GM19099 (cell line): ENCODE results near the gene SMPDL3A.

Experiments used
- POLR2A ChIP-seq: IDR thresholded peaks from 3 replicates; pipeline ENCODE4 v1.6.1; 2011; ENCODE audit warnings: low read depth; ENCODE audit not compliant: insufficient read length; ENCODE audit errors: extremely low read depth

The SMPDL3A gene, protein sequence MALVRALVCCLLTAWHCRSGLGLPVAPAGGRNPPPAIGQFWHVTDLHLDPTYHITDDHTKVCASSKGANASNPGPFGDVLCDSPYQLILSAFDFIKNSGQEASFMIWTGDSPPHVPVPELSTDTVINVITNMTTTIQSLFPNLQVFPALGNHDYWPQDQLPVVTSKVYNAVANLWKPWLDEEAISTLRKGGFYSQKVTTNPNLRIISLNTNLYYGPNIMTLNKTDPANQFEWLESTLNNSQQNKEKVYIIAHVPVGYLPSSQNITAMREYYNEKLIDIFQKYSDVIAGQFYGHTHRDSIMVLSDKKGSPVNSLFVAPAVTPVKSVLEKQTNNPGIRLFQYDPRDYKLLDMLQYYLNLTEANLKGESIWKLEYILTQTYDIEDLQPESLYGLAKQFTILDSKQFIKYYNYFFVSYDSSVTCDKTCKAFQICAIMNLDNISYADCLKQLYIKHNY

DNA sequence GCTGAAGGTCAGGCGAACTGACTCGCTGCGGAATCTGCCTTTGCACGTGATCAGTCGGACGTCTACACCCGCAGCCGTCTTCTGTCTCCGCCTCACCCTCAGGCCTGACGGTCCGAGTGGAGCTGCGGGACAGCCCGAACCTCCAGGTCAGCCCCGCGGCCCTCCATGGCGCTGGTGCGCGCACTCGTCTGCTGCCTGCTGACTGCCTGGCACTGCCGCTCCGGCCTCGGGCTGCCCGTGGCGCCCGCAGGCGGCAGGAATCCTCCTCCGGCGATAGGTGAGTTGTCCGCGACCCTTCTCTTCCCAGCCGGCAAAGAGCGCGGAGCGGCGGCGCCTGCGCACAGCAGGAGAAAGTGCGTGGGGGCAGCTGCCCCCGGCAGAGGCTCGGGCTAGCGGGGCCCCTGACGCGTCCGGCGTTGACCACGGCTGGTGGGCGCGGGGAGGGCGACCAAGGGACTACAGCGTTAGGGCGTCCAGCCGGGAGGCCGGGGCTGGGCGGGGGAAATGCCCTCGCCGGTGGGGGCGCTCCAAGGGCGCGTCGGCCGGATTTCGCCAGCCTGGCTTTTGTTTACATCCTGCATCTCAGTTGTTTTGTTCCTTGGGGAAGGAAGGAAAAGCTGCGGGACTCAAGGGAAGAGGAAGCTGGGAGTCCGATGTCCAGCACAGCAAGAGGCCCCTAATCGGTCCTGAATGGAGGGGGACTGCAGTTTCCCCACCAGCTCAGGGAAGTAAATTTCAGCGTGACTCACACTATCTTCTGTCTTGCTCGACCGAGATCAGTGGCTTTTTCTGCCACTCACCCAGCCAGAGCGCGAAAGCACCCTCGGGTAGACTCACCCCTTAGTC, at the start of gene SMPDL3A:
Gene SMPDL3A (plus strand): TSS at position 77 of the 846 bp plus-strand sequence. CDS start 89 bp downstream, at position 166.
- peak; percentile 19 for TF ChIP-seq POLR2A

DNA sequence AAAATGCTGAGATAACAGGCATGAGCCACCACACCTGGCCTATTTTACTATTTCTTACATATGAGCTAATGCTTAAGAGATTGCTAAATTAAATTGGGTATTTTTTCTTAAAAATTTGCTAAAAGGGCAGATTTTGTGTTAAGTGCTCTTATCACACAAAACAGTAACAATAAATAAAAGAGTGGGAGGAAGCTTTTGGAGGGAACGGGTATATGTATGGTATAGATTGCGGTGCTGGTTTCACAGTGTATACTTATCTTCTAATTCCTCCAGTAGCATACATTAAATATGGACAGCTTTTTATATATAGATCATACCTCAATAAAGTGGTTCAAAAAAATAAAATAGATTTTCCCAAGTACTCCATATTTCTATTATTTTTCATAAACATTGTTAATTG, 49.0 kb upstream of the SMPDL3A start:
- no peak for TF ChIP-seq POLR2A

DNA sequence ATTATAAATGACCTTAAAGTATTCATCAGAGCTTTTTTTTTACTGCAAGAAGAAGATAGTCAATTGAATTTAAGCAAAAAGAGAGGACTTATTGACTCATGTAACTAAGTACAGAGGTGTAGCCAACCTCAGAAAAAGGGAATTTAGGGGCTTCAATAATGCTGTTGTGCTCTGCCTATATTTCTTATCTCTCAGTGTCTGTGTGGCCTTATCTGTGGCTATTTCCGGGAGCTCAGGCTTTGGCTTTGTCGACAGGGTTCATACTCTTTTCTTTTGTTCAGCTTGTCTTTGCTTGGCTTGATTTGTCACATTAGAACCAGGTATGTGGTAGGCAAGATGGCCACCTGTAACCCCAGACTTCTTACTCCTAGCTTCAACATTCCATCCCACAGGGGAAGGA, 48.1 kb upstream of the SMPDL3A start:
- no peak for TF ChIP-seq POLR2A

DNA sequence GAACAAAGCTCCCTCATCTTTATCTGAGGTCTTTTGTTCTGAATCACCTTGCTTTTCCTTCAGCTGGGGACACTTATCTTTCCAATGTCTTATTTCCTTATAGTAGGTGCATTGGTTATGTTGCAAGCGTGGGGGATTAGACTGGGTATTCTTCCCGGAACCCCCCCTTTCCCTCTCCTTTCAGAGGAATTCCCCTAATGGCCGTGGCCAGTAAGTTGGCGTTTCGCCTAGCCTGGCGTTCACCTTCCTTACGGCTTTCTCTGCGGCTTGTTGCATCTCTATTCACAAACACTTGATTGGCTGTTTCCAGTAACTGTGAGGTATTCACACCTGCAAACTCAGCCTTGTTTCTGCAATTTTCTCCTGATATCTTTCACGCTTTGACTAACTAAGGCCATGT, 42.4 kb upstream of the SMPDL3A start:
- TF ChIP-seq POLR2A, result no peak

DNA sequence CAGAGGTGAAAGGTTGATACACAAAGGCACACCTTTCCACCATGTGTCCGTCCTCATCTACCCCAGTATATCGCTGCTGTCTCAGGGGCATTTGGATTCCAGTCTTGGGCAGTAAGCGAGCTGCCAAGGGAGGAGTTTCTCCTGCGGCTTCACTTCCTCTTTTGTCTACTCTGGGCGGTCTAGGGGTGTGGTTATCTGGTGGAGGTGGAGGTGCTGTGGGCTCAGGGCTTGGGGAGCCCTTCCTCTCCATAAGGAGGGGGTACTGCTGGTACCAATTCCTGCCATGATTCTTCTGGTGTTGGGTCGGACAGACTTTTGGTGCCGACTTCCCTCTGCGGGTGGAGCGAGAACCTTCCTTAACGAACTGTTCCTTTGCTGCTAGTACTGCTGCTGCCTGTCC, 41.5 kb upstream of the SMPDL3A start:
- TF ChIP-seq POLR2A, result no peak

DNA sequence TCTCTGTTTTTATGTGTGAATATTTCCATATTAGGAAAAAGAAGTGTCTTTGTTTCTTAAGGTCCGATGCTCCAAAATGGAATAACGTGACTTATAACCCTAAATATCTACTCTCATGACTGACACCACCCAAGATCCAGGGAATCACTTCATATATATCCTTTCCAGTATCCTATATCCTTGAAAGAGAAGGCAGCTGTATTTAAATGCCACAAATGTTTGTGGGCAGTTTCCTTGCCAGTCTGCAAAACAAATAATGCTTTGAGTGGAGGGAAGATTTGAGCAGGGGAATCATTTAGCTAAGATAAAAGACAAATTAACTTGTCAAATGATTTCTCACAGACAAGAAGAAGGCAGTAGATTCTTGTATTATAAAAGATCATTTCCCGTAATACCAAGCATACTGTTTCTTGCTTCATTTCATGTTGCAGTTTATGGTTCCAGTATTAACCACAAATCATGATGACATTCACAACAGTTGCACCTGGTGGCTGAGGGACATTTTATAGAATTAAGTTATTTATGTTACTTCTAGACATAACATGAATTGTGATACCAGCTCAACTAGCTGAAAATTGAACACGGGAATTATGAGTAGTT, 39.5 kb upstream of the SMPDL3A start:
- TF ChIP-seq POLR2A, result no peak

DNA sequence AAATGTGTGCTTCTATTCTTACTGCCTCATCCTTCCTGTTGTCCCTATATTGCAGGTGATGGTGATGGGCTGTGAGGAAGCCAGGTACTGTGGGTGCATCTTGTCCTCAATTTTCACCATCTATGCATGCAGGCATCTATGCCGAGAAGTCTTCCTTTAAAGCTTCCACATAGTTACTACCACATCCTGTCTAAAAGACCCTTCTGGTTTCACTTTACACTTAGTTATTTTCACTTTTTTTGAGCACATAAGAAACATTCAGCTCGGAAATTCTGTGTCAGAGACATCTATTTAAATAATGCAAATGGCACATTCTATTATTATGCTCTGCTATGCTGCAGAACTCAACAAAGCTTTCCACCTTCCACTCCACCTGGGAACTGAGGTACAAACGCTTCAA, 37.7 kb upstream of the SMPDL3A start:
- TF ChIP-seq POLR2A, result no peak

DNA sequence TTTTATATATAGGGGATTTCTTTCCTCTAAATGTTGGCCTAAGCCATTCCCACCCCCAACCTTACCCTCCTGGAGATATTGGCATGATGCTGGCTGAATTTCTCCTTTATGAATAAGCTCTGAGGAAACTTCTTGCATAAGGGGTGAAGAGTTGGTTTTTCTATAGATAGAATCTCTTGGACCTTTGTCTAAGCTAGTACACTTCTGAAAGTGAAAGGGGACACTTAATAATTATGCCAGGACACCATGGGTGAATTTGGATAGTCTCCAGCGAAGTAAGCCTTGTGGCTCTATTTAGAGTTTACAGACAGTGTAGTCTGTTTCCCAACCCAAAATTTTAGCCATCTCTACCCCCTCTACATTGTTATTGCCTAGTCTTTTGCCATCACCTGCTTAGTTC, 36.6 kb upstream of the SMPDL3A start:
- no peak for TF ChIP-seq POLR2A

DNA sequence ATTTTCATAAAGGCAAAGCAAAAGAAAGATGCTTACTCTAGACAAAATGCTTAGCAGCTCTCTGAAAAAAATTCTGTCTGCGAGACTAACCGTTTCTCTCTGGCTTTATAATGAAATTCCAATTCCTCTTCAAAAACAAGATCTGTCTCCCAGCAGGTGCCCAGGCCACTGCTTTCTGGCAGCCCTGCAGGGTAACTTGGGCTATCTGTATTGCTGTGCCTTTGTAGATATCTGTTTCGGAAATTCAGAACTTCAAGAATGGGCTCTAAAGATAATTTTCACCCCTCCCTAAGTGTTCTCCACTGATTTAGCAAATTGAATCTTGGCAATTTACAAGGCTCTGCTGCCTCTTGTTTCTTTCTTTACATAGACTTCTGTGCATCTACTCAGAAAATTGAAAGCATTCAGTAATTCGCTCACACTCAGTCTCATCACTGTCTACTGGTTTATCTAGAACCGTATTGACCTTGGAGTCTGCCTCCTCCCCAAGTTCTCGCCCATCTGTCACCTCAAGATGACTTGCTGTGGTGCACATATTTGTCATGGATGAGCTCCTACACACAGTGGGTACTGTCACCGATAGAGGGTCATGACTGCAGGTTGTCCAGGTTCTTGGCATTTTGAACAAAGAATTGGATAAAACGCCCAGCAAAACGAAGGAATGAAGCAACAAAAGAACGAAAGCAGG, 35.9 kb upstream of the SMPDL3A start:
- no peak for TF ChIP-seq POLR2A

DNA sequence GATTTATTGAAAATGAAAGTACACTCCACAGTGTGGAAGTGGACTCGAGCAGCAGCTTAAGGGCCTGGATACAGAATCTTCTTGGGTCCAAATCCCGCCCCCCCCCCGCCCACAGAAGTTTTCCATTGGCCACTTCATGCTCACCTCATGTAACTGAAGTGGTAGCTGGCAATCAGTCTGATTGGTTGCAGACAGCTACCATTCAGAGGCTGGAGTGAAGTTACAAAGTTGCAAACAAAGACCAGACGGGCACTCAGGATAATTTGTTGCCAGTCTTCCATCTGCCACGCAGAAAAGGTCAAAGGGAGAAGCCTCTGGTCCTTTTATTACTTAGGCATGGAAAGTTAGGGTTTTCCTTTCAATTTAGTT, 35.4 kb upstream of the SMPDL3A start:
- no peak for TF ChIP-seq POLR2A

DNA sequence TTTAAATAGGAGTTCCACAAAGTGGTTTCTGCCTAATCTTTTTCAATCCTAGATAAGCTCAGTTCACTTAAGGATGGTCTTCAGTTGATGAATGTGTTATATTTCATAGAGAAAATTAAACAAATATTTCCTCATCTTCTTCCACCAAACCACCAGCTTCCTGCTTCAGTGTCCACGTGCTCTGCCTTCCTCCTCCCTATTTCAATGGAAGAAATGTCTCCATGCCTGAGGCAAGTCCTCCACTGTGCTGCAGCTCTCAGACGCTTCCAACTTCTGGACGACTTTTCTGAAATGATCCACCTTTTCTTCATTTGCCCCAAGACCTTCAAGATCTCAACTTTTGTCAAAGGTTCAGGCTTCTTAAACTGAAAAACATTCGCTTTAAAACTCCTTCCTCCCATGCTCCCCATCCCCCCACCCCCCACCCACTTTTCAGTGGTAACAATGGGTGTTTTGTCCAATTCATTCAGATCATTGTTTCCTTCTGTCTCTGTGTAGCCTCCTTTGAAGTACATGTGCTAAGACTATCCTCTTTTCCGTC, 34.8 kb upstream of the SMPDL3A start:
- no peak for TF ChIP-seq POLR2A

DNA sequence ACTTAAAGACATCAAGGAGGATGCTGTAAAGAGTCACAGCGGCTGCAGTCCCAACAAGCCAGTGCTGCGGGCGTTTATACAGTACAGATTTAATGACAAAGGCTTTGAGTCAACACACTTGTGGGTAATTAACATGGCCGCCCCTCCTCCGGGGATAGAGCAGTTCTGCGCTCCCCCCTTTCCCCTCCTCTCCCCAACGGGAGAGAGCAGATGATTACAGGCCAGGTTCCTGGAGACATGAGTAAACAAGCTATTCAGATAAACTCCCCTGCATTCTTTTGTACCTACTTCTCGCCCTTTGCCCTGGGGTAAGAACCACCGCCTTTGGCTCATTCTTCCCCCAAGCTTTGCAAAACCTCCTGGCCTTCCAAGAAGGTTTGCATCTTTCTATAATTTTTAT, 33.2 kb upstream of the SMPDL3A start:
- TF ChIP-seq POLR2A, result no peak

DNA sequence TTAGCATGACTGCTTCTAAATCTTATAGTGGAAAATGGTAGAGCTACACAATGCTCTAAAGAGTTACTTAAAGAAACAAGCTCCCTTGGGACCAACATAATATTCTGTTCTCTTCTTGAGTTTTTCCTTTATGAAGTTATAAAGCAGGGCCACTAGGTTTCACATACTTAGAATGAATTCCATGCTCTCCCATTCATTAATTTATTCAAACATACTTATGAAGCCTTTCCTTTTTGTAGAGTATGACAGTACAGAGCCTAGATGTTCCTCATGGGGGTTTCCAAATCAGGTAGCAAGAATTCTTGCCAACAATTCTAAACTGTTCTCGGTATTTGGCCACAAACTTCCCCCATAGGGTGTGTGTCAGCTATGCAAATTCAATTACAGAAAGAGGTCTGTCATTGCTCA, 30.1 kb upstream of the SMPDL3A start:
- TF ChIP-seq POLR2A, result no peak

DNA sequence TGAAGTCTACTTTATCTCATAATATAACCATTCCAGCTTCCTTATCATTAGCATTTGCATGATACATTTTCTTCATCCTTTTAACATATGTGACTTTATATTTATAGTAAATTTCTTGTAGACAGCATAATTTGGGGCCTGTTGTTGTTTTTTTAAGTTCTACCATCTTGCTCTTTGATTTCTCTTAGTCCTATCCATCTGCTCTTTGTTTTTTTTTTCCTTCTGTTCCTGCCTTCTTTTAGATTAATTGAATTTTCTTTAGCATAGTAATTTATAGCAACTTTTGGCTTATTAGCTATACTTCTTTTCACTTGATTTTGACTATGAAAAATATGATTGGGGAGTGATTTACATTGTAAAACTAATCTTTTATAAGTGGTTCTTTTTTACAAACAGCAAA, 28.7 kb upstream of the SMPDL3A start:
- no peak for TF ChIP-seq POLR2A

DNA sequence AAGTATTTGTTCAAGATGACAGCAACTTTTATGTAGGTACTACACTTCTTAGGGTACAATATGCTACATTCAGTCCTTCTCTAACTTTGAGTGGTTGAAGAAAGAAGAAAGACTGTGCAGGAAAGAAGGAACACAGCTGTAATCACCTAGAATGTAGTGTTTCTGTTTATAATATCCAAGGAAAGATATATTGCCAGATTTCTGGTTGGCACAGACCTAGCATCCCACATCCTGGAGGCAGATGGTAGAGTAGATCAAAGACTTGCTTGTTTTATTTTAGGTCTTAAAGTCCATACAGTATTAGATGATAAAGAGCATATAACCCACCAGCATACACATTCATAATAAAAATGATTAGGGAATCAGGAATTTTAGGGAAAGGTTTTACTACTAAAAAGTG, 22.8 kb upstream of the SMPDL3A start:
- TF ChIP-seq POLR2A, result no peak
